H54 (cell line): ENCODE measurements around the gene MACROD2.

Experiments
- DNase-seq: peaks from one replicate; pipeline ENCODE4 v3.0.0; 2011; ENCODE audit warnings: low spot score, mixed read lengths; ENCODE audit not compliant: insufficient read length
- FAIRE-seq: peaks from 3 replicates; lab custom pipeline; 2011; peaks lifted over from hg19 to GRCh38; lab: Jason Lieb, UNC
- POLR2A ChIP-seq: IDR thresholded peaks from 2 replicates; pipeline ENCODE4 v1.6.1; 2011; ENCODE audit warnings: low read depth, mild to moderate bottlenecking, low read length

MACROD2 gene

GRCh38 chr20:15623215-15623614 is 1627.9 kb downstream of the MACROD2 start:
- DNase-seq (no peak), FAIRE-seq (no peak)
- no peak for TF ChIP-seq POLR2A

DNA sequence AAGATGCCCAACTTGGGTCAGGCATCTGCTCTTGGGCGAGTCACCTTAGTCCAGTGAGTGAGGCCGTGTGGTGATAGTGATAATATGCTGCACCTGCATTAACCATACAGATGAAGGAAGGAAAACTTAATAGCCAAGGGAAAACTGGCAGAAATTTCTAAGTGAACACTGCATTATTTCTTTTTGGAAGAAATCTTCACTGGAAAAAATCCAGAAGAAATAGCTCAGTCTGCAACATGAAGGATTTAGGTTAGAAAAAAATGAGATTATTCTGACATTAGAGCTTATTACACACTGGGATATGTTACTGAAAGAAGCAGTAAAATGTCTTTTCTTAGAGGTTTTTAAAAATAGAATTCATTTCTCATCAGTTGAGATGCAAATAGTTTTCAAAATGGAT is 1630.7 kb downstream of the MACROD2 start:
- no peak for FAIRE-seq
- DNase-seq: no peak
- no peak for TF ChIP-seq POLR2A

GRCh38 chr20:15627089-15627488 is 1631.8 kb downstream of the MACROD2 start:
- FAIRE-seq (no peak), DNase-seq (no peak)
- TF ChIP-seq POLR2A: no peak

DNA sequence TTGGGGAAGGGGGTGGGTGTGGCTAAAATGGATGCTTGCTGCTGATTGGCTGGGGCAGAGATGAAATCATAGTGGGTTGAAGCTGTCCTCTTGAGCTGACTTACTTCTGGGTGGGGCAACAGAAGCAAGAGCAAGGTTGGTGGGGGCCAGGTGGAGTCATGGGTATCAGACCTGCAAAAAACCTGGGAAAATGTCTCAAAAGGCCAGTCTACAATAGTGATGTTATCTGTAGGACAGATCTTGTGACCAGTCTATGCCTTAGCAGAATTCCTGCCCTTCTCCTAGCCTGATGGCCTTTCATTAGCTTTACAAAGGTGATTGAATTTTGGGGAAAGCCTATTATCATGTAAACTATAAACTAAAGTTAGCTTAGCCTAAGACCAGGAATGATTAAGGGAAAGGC is 1632.2 kb downstream of the MACROD2 start:
- DNase-seq (no peak), FAIRE-seq (no peak)
- no peak for TF ChIP-seq POLR2A

GRCh38 chr20:15628851-15629353 is 1633.6 kb downstream of the MACROD2 start:
- FAIRE-seq (no peak), DNase-seq (no peak)
- TF ChIP-seq POLR2A: no peak

DNA sequence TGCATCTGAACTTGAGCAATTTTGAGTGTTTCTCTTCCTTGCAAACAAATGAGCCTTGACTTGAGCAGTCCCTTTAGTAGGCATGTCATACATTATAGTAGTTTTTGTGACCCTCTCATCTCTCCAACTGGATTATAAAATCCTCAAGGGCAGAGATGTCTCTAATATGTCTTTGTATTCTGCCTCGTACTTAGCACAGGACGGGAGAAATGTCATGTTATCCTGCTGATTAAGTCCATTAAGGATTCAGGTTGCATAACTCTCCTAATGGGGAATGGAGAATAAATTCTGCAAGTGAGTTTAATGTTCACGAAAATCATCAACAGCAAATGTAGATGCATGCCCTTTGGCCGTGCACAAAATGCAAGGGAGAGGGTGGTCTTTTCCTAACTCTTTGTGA is 1635.0 kb downstream of the MACROD2 start:
- FAIRE-seq (no peak), DNase-seq (no peak)
- no peak for TF ChIP-seq POLR2A

GRCh38 chr20:15632680-15633079 is 1637.4 kb downstream of the MACROD2 start:
- DNase-seq: no peak
- TF ChIP-seq POLR2A: no peak
- FAIRE-seq: no peak

DNA sequence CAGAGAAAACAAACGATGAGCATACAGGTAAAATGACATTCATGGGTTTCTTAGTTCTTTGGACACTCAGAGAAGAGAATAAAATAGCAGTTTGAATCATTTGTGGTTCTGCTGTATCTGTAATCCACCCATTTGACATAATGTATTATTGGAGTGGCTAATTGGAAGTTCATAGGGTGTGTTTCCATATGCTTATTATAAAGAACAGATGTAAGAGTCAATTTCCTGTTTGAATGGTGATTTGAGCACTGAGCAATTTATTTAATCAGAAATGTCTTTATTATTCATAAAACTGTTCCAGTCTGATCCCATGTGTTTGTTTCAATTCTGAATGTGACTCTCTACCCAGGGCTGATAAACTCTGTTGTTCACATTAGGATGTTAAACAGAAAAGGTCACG is 1638.8 kb downstream of the MACROD2 start:
- DNase-seq (no peak), FAIRE-seq (no peak)
- TF ChIP-seq POLR2A: no peak

GRCh38 chr20:15637546-15637945 is 1642.2 kb downstream of the MACROD2 start:
- FAIRE-seq (no peak), DNase-seq (no peak)
- TF ChIP-seq POLR2A: no peak

DNA sequence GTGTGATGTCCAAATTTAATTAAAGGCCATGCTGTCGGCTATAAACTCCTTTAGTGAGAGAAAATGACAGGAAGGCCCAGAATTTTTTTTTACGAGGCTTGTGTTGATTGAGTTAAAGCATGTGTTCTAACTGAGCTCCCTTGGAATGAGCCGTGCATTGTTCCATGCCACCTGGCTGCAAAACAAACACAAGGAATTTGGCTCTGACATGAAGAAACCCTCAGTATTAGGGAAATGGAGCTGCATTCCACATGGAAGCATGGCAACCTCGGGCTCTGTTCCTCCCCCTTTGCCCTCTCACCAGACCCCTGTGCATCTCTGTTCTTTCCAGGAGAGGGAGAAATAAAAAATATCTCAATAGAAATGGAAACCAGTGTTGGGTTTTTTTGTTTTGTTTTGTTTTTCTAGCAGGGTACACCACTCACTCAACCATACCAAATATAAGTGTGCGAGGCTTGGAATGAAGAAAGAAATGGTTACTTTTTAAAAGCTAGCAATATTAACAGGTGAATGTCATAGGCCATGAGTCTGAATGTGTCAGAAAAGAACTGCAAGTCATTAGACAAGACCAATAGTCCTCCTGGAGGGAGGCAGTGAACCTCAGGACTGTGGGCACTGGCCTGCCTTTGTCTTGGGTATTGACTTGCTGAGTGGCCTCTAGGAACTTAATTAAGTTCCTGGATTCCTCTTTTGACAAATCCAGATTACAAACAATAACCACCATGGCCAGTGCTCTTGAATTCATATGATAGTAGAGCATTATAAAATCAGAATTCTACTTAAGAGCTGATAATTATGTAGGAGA is 1642.8 kb downstream of the MACROD2 start:
- DNase-seq: no peak
- no peak for TF ChIP-seq POLR2A
- FAIRE-seq: no peak

DNA sequence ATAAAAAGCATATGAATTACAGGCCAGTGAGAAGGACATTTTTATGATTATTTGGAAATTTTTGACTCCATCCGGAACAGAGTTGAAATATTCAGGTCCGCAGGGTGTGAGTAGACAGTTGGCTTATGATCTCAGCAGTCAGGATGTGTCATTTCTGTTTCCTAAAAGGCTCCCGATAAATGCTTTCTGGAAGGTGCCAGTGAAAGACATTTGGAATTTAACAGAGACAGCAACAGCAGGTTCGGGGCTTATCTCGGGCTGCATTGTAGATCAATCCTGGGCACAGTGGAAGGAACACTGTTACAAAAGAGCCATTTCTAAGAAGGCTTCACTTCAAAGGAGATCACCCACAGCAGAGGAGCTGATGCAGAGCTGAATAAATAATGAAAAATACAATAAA is 1643.5 kb downstream of the MACROD2 start:
- no peak for TF ChIP-seq POLR2A
- FAIRE-seq: no peak

GRCh38 chr20:15639839-15640238 is 1644.5 kb downstream of the MACROD2 start:
- no peak for FAIRE-seq

More for the DNA sequence above, 1643.5 kb downstream of the MACROD2 start:
- no peak for DNase-seq

DNA sequence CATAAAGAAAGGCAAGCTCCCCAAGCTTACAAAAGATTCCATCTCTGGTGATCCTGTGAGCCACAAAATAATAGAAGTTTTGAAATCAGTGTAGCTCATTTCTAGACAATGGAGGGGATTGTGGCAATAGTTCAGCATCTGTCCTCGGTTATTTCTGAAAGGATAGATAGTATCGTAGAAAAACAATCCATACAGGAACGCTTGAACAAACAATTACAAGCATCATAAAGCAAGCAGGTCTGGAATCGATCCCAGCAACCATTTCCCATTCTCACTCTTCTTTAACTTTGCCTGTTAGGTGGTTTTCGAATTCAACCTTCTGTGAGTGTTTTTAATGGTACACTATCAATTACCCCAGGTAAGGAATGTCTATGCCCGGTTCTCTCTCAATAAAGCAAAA is 1646.8 kb downstream of the MACROD2 start:
- no peak for TF ChIP-seq POLR2A
- no peak for FAIRE-seq
- DNase-seq: no peak

More at GRCh38 chr20:15639839-15640238, 1644.5 kb downstream of the MACROD2 start:
- no peak for TF ChIP-seq POLR2A
- DNase-seq: no peak

DNA sequence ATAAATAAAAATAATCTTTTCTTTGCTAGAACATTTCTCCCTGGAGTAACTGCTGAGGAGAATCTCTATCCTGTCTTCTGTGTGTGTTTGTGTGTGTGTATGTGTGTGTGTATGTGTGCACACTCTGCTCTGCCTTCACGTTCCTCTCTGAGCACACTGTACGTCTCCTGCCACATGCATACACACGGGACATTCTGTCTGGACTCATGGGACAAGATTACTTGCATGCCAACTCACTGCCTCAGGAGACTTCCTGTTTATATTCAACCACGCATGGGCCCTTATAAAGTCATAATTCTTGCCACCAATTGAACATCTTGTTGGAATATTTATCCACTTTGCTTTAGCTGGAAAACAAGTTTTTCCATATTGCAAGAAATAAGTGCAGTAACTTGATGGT is 1647.4 kb downstream of the MACROD2 start:
- TF ChIP-seq POLR2A: no peak
- no peak for DNase-seq
- FAIRE-seq: no peak

- FAIRE-seq: no peak
- no peak for DNase-seq
- TF ChIP-seq POLR2A: no peak
Observed at GRCh38 chr20:15643713-15644112, 1648.4 kb downstream of the MACROD2 start.
